Measurements from ENCODE around the gene ATP5PD.

- no peak for TF ChIP-seq TAF1 (IDR thresholded peaks at IDR 0.05; ENCODE audit: low read depth, low read length)
- no peak for TF ChIP-seq POLR2A (IDR thresholded peaks at IDR 0.05; ENCODE audit: low read depth, low read length)
- TF ChIP-seq POLR2AphosphoS5 (IDR thresholded peaks at IDR 0.05; ENCODE audit: low read depth, low read length) = no peak
- TF ChIP-seq PAX5 (IDR thresholded peaks at IDR 0.05; ENCODE audit: insufficient read depth, low read length, severe bottlenecking) = no peak
- no peak for TF ChIP-seq POU2F2 (IDR thresholded peaks at IDR 0.05; ENCODE audit: low read depth, low read length)
Measured at GRCh38 chr17:75073618-75074047, 26.9 kb upstream of the ATP5PD start.
